Thoracic aorta endothelial cell (primary cell): Measurements from ENCODE around the gene ZPBP2. TPM values are rescaled to one million over a fixed set of nuclear protein-coding genes. Genes with fewer than 3 reads are reported as not detected.

Experiments
- small RNA-seq: library from RNA; depleted of rRNA; stranded (forward); fragments of <200 nt; gene quantifications from one replicate; pipeline ENCODE3, GENCODE V24; 2012
- total RNA-seq: library from RNA; depleted of rRNA; stranded (reverse); fragments of >200 nt; gene quantifications from 2 replicates; pipeline ENCODE4 v1.2.3, GENCODE V29; 2012

The ZPBP2 gene
- not detected in 2 replicates for total RNA-seq

GRCh38 chr17:39867880-39868553 lies at the start of gene ZPBP2:
Gene ZPBP2 (plus strand): TSS chr17:39868202. CDS start chr17:39868355, 153 bp downstream.

GRCh38 chr17:39863918-39864746 lies 3.9 kb upstream of the ZPBP2 start, which contains the start of gene IKZF3:
Gene IKZF3 (minus strand): TSS chr17:39864312. CDS start chr17:39864126, 186 bp downstream.

Small RNAs within 50 kb of the gene (small RNA-seq; reads per million reads assigned to genes)
- gene AC090844.1: not detected

Other genes starting within 250 kb of the ZPBP2 start
- not detected in 2 replicates for gene PPP1R1B, start 241.2 kb upstream of the ZPBP2 start, total RNA-seq
- 21.8 and 22.6 TPM in 2 replicates for gene STARD3, start 231.1 kb upstream of the ZPBP2 start, total RNA-seq
- 0.13 and 0.36 TPM in 2 replicates for gene TCAP, start 202.9 kb upstream of the ZPBP2 start, total RNA-seq
- gene PNMT, start 199.7 kb upstream of the ZPBP2 start, total RNA-seq: not detected in 2 replicates
- 1.4 and 2.7 TPM in 2 replicates for gene PGAP3, start 180.1 kb upstream of the ZPBP2 start, total RNA-seq
- gene ERBB2, start 168.1 kb upstream of the ZPBP2 start, total RNA-seq: 17.3 and 28.9 TPM in 2 replicates
- gene MIEN1, start 137.7 kb upstream of the ZPBP2 start, total RNA-seq: 25.5 and 26.9 TPM in 2 replicates
- gene GRB7, start 130.3 kb upstream of the ZPBP2 start, total RNA-seq: 0.07 TPM in 1 of 2 replicates, not detected in the other
- not detected in 2 replicates for gene IKZF3, start 3.9 kb upstream of the ZPBP2 start, total RNA-seq
- gene GSDMB, start 50.4 kb downstream of the ZPBP2 start, total RNA-seq: 3.9 and 4.0 TPM in 2 replicates
- 14.9 and 19.3 TPM in 2 replicates for gene ORMDL3, start 59.4 kb downstream of the ZPBP2 start, total RNA-seq
- gene LRRC3C, start 59.5 kb downstream of the ZPBP2 start, total RNA-seq: not detected in 2 replicates
- gene GSDMA, start 94.8 kb downstream of the ZPBP2 start, total RNA-seq: not detected in 2 replicates
- 125 and 151 TPM in 2 replicates for gene PSMD3, start 112.6 kb downstream of the ZPBP2 start, total RNA-seq
- gene CSF3, start 147.2 kb downstream of the ZPBP2 start, total RNA-seq: 0.80 and 8.0 TPM in 2 replicates
- gene MED24, start 186.2 kb downstream of the ZPBP2 start, total RNA-seq: 89.2 and 107 TPM in 2 replicates
- 16.0 and 23.8 TPM in 2 replicates for gene THRA, start 194.8 kb downstream of the ZPBP2 start, total RNA-seq
- gene NR1D1, start 232.4 kb downstream of the ZPBP2 start, total RNA-seq: 2.1 and 2.6 TPM in 2 replicates